GM19025 (cell line): ENCODE data around the gene DESI1.
"Not testable (repeated sequence)": the region's sequence is repeated elsewhere in the genome, so short reads cannot be mapped to it uniquely, and the experiment has no call there.

ENCODE experiments used
- ATAC-seq: cut with Tn5 transposase; IDR thresholded peaks from one replicate; pipeline ENCODE4 v1.9.1; 2021; ENCODE audit warnings: mild to moderate bottlenecking, low read depth, moderate library complexity; ENCODE audit not compliant: unreplicated experiment

DESI1 gene

GRCh38 chr22:41562461-41562860 is 58.4 kb downstream of the DESI1 start:
- ATAC-seq, result no peak

GRCh38 chr22:41561788-41562187 is 59.1 kb downstream of the DESI1 start:
- no peak for ATAC-seq

- ATAC-seq, result no peak
These were observed 59.5 kb downstream of the DESI1 start for GRCh38 chr22:41561335-41561734.

GRCh38 chr22:41560095-41560471 is 60.8 kb downstream of the DESI1 start:
- no peak for ATAC-seq

- ATAC-seq, result not testable (repeated sequence)
These were observed 62.6 kb downstream of the DESI1 start for GRCh38 chr22:41558241-41558630.

GRCh38 chr22:41557401-41558240 is 63.2 kb downstream of the DESI1 start:
- no peak for ATAC-seq

- no peak for ATAC-seq
These were observed 64.3 kb downstream of the DESI1 start for GRCh38 chr22:41556561-41556960.

- ATAC-seq, result no peak
These were observed 65.4 kb downstream of the DESI1 start for GRCh38 chr22:41555325-41555982.

- no peak for ATAC-seq
These were observed 68.8 kb downstream of the DESI1 start for GRCh38 chr22:41551877-41552582.

- ATAC-seq, result no peak
These were observed 69.8 kb downstream of the DESI1 start for GRCh38 chr22:41550952-41551491.

GRCh38 chr22:41548830-41549211 is 72.0 kb downstream of the DESI1 start:
- ATAC-seq, result no peak
